PFSK-1 (cell line): Measurements from ENCODE around the gene VAT1L.

Experiments used
- POLR2AphosphoS5 ChIP-seq: IDR thresholded peaks from 2 replicates; pipeline ENCODE4 v1.6.1; 2012; ENCODE audit warnings: low read depth, mild to moderate bottlenecking, control low read depth, low read length, moderate library complexity
- SIN3A ChIP-seq: IDR thresholded peaks from 2 replicates; pipeline ENCODE4 v1.6.1; 2012; ENCODE audit warnings: mild to moderate bottlenecking, low read length, moderate library complexity, borderline replicate concordance; ENCODE audit not compliant: insufficient read depth
- TF ChIP-seq, protein P1 (sequence below), 2 experiments: IDR thresholded peaks; 2 replicates each; pipeline versions ENCODE4 v1.6.1 to v1.8.0; 2011 to 2012; ENCODE audit warnings: low read depth in 2 of 2, low read length in 2 of 2, control low read depth in 1 of 2, inconsistent platforms in 1 of 2, mild to moderate bottlenecking in 1 of 2, moderate library complexity in 1 of 2; ENCODE audit not compliant: insufficient read depth in 1 of 2

DNA sequence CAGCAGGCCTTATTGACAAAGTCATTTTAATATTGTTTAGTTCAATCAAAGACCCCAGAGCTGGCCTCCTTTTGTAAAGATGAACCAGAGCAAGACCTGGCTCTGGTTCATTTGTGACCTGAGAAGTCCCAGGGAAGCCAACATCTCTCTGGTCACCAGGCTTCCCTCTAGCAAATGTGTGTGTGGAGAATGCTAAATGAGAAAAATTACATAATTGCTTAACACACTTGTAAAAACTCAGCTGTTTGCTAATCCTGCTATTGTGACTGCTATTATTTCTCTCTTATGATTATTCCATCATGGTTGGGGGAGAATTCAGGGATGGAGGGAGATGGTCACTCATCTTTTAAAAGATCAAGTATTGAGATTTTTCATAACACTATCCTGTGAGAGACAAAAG lies 139.7 kb downstream of the VAT1L start:
- no peak for TF ChIP-seq POLR2AphosphoS5
- TF ChIP-seq, protein P1, sequence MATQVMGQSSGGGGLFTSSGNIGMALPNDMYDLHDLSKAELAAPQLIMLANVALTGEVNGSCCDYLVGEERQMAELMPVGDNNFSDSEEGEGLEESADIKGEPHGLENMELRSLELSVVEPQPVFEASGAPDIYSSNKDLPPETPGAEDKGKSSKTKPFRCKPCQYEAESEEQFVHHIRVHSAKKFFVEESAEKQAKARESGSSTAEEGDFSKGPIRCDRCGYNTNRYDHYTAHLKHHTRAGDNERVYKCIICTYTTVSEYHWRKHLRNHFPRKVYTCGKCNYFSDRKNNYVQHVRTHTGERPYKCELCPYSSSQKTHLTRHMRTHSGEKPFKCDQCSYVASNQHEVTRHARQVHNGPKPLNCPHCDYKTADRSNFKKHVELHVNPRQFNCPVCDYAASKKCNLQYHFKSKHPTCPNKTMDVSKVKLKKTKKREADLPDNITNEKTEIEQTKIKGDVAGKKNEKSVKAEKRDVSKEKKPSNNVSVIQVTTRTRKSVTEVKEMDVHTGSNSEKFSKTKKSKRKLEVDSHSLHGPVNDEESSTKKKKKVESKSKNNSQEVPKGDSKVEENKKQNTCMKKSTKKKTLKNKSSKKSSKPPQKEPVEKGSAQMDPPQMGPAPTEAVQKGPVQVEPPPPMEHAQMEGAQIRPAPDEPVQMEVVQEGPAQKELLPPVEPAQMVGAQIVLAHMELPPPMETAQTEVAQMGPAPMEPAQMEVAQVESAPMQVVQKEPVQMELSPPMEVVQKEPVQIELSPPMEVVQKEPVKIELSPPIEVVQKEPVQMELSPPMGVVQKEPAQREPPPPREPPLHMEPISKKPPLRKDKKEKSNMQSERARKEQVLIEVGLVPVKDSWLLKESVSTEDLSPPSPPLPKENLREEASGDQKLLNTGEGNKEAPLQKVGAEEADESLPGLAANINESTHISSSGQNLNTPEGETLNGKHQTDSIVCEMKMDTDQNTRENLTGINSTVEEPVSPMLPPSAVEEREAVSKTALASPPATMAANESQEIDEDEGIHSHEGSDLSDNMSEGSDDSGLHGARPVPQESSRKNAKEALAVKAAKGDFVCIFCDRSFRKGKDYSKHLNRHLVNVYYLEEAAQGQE (IDR thresholded peaks at IDR 0.05; ENCODE audit: insufficient read depth in 1 of 2, low read depth in 2 of 2, low read length in 2 of 2) = no peak
- no peak for TF ChIP-seq SIN3A
